GM03348 (cell line): Measurements from ENCODE around the gene C19orf25.
A peak's percentile ranks its signal among the peaks of the same experiment; 100 is the strongest.
"Not testable (repeated sequence)": the region's sequence is repeated elsewhere in the genome, so short reads cannot be mapped to it uniquely, and the experiment has no call there.

Source experiments
- DNase-seq: peaks from one replicate; pipeline ENCODE4 v3.0.0; 2012; ENCODE audit warnings: low spot score

C19orf25 gene

GRCh38 chr19:1449467-1450442 is 29.3 kb downstream of the C19orf25 start, which contains the start of gene APC2:
APC2 (plus strand) TSS chr19:1450121; CDS start chr19:1453002, 2,881 bp downstream.
- DNase-seq, result peak; percentile 94

GRCh38 chr19:1447944-1448343 is 31.1 kb downstream of the C19orf25 start:
- DNase-seq, result no peak

GRCh38 chr19:1447504-1447903 is 31.5 kb downstream of the C19orf25 start:
- DNase-seq, result no peak

GRCh38 chr19:1446713-1447481 is 32.1 kb downstream of the C19orf25 start:
- DNase-seq, result peak; percentile 36

GRCh38 chr19:1445932-1446712 is 32.9 kb downstream of the C19orf25 start:
- peak; percentile 80 for DNase-seq

GRCh38 chr19:1445185-1445931 is 33.7 kb downstream of the C19orf25 start:
- DNase-seq, result peak; percentile 95

GRCh38 chr19:1441677-1442438 is 37.2 kb downstream of the C19orf25 start:
- DNase-seq, result no peak

GRCh38 chr19:1441022-1441426 is 38.0 kb downstream of the C19orf25 start:
- no peak for DNase-seq

- no peak for DNase-seq
These were observed 38.6 kb downstream of the C19orf25 start for GRCh38 chr19:1440418-1440801.

- DNase-seq, result not testable (repeated sequence)
These were observed 39.2 kb downstream of the C19orf25 start for GRCh38 chr19:1439525-1440417.

GRCh38 chr19:1438933-1439354 is 40.1 kb downstream of the C19orf25 start:
- DNase-seq, result no peak

- peak; percentile 97 for DNase-seq
These were observed 40.7 kb downstream of the C19orf25 start, which contains the start of gene RPS15 for GRCh38 chr19:1438035-1438932. RPS15 (plus strand) TSS chr19:1438396; CDS start chr19:1438426, 30 bp downstream.

- no peak for DNase-seq
These were observed 41.4 kb downstream of the C19orf25 start for GRCh38 chr19:1437609-1438008.

GRCh38 chr19:1435378-1435989 is 43.5 kb downstream of the C19orf25 start:
- DNase-seq, result no peak

- DNase-seq, result no peak
These were observed 44.4 kb downstream of the C19orf25 start for GRCh38 chr19:1434577-1435060.

- DNase-seq, result no peak
These were observed 45.0 kb downstream of the C19orf25 start for GRCh38 chr19:1434040-1434366.

GRCh38 chr19:1433119-1434039 is 45.6 kb downstream of the C19orf25 start:
- no peak for DNase-seq
